Neural cell (in vitro differentiated cells): Measurements from ENCODE around the gene OSBPL1A. TPM values are rescaled to one million over a fixed set of nuclear protein-coding genes. Genes with fewer than 3 reads are reported as not detected.
A peak's percentile ranks its signal among the peaks of the same experiment; 100 is the strongest.

Experiments used
- H2AFZ ChIP-seq: fragments of 200-600, 300-800 bp; sonication (generic), shearing (Covaris generic); 2 replicates; pipeline ENCODE4 v1.6.0; 2014; ENCODE audit warnings: low read depth, mild to moderate bottlenecking, antibody characterized with exemption, low read length, moderate library complexity
- H3F3A ChIP-seq: fragments of 200-600 bp; shearing (Covaris generic); 2 replicates; pipeline ENCODE4 v1.6.1; 2016; ENCODE audit warnings: mild to moderate bottlenecking, moderate library complexity, mixed read lengths, antibody characterized with exemption, low read length; ENCODE audit not compliant: insufficient read depth, poor library complexity, severe bottlenecking
- H3K27ac ChIP-seq: fragments of 200-600, 300-800 bp; sonication (generic), shearing (Covaris generic); 2 replicates; pipeline ENCODE4 v1.5.1; 2014; ENCODE audit warnings: mild to moderate bottlenecking, low read length, moderate library complexity
- H3K27me3 ChIP-seq: fragments of 300-800, 200-600 bp; sonication (generic), shearing (Covaris generic); 2 replicates; pipeline ENCODE4 v1.6.0; 2014; ENCODE audit warnings: mild to moderate bottlenecking, low read depth, low read length, moderate library complexity; ENCODE audit not compliant: insufficient read depth
- H3K36me3 ChIP-seq: fragments of 300-800, 200-600 bp; sonication (generic), shearing (Covaris generic); 2 replicates; pipeline ENCODE4 v1.5.1; 2014; ENCODE audit warnings: mild to moderate bottlenecking, antibody characterized with exemption, low read length, moderate library complexity; ENCODE audit not compliant: insufficient read depth
- H3K4me2 ChIP-seq: fragments of 300-800, 200-600 bp; sonication (generic), shearing (Covaris generic); 2 replicates; pipeline ENCODE4 v1.6.0; 2014; ENCODE audit warnings: mild to moderate bottlenecking, low read length
- H3K4me3 ChIP-seq: fragments of 300-800, 200-600 bp; sonication (generic), shearing (Covaris generic); 2 replicates; pipeline ENCODE4 v1.5.1; 2014; ENCODE audit warnings: mild to moderate bottlenecking, low read length, moderate library complexity
- H3K79me2 ChIP-seq: fragments of 200-600 bp; shearing (Covaris generic); replicated peaks from 2 replicates; pipeline ENCODE4 v1.6.0; 2014; ENCODE audit warnings: mild to moderate bottlenecking, low read length, moderate library complexity; ENCODE audit not compliant: insufficient read depth
- H3K9ac ChIP-seq: fragments of 300-800, 200-600 bp; sonication (generic), shearing (Covaris generic); 2 replicates; pipeline ENCODE4 v1.6.1; 2016; ENCODE audit warnings: mild to moderate bottlenecking, low read length, mixed read lengths
- H3K9me2 ChIP-seq: fragments of 200-600 bp; shearing (Covaris generic); 2 replicates; pipeline ENCODE4 v1.6.1; 2016; ENCODE audit warnings: mild to moderate bottlenecking, low read length, mixed read lengths; ENCODE audit not compliant: insufficient read depth
- H3K9me3 ChIP-seq: fragments of 200-600, 300-800 bp; sonication (generic), shearing (Covaris generic); 2 replicates; pipeline ENCODE4 v1.6.1; 2016; ENCODE audit warnings: mild to moderate bottlenecking, mixed run types, low read length, moderate library complexity, mixed read lengths
- H4K20me1 ChIP-seq: fragments of 200-600 bp; shearing (Covaris generic); 2 replicates; pipeline ENCODE4 v1.6.1; 2016; ENCODE audit warnings: mild to moderate bottlenecking, mixed run types; ENCODE audit not compliant: insufficient read depth
- EP300 ChIP-seq: fragments of 450-650 bp; conservative IDR thresholded peaks from 2 replicates; pipeline ENCODE4 v1.6.1; 2014; ENCODE audit warnings: antibody characterized with exemption, mild to moderate bottlenecking, moderate library complexity; ENCODE audit not compliant: poor library complexity, severe bottlenecking
- EZH2 ChIP-seq: fragments of 200-600, 300-800 bp; shearing (Covaris generic), sonication (generic); IDR thresholded peaks from 2 replicates; pipeline ENCODE4 v1.6.1; 2014; ENCODE audit warnings: antibody characterized with exemption, low read length, borderline replicate concordance, mild to moderate bottlenecking; ENCODE audit not compliant: insufficient read depth, poor library complexity, severe bottlenecking
- MXI1 ChIP-seq: fragments of 450-650 bp; conservative IDR thresholded peaks from 2 replicates; pipeline ENCODE4 v1.6.1; 2014; ENCODE audit warnings: antibody characterized with exemption, mild to moderate bottlenecking; ENCODE audit not compliant: poor library complexity, severe bottlenecking
- POLR2AphosphoS5 ChIP-seq: IDR thresholded peaks from 2 replicates; pipeline ENCODE4 v1.6.1; 2012
- RAD21 ChIP-seq: fragments of 450-650 bp; conservative IDR thresholded peaks from 2 replicates; pipeline ENCODE4 v1.6.1; 2014; ENCODE audit warnings: antibody characterized with exemption, mild to moderate bottlenecking, moderate library complexity
- SMC3 ChIP-seq: fragments of 450-650 bp; conservative IDR thresholded peaks from 2 replicates; pipeline ENCODE4 v1.6.1; 2014; ENCODE audit warnings: antibody characterized with exemption, mild to moderate bottlenecking, moderate library complexity; ENCODE audit not compliant: poor library complexity
- TAF1 ChIP-seq: IDR thresholded peaks from 2 replicates; pipeline ENCODE4 v1.6.1; 2012; ENCODE audit warnings: low read depth
- polyA plus RNA-seq: library from polyadenylated mRNA; depleted of rRNA; stranded (reverse); fragments of >200 nt; gene quantifications from 2 replicates; pipeline ENCODE4 v1.2.3, GENCODE V29; 2014
- TF ChIP-seq, protein P1 (sequence below): fragments of 450-650 bp; IDR thresholded peaks from 2 replicates; pipeline ENCODE4 v1.5.1; 2014; ENCODE audit warnings: antibody characterized with exemption, mild to moderate bottlenecking, moderate library complexity; ENCODE audit not compliant: poor library complexity, severe bottlenecking
- TF ChIP-seq, protein P2 (sequence below): IDR thresholded peaks from 2 replicates; pipeline ENCODE4 v1.6.1; 2012; ENCODE audit warnings: borderline replicate concordance

Gene OSBPL1A
- polyA plus RNA-seq, 1 donor from 2014 or later: 24.9 TPM

DNA sequence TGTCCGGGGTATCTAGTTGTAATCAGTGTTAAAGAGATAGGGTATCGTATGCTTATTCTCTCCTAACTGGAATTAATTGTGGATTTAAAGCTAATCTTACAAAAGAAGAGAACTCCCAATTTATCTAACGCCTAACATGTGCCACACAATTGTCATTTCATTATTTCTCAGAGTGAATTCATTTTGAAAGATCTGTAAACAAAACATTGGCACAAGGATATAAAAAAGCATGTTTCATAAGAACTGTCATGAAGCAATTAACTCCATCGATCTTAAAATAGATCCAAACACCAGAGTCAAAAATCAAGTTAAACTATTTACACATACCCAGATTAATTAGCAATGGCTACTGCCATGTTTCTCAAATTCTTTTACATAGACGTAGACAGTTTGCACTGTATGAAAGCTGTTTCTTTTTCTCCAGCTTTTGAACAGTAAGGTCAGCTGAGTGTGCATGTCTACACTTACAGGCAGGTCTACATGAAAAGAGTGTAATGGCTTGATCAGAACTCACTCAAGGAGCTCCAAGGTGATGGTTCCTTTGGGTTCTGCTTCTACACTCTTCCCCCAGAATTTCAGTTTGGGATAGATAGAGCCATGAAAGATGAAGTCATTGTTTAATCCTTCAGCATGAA lies 220.0 kb downstream of the OSBPL1A start:
- Histone ChIP-seq H3K9ac (no peak overlapping the region), H3K36me3 (no peaks in the 10 kb centered on the region), H3K9me2 (no peaks in the 10 kb centered on the region), H4K20me1 (no peaks in the 10 kb centered on the region), H3K79me2 (no peaks in the 10 kb centered on the region), H3K27me3 (no peaks in the 10 kb centered on the region), H3K4me2 (no peak overlapping the region), H3F3A (no peaks in the 10 kb centered on the region), H3K9me3 (no peaks in the 10 kb centered on the region), H3K27ac (no peak overlapping the region), H3K4me3 (no peak overlapping the region), H2AFZ (no peak overlapping the region)
- TF ChIP-seq, protein P1, sequence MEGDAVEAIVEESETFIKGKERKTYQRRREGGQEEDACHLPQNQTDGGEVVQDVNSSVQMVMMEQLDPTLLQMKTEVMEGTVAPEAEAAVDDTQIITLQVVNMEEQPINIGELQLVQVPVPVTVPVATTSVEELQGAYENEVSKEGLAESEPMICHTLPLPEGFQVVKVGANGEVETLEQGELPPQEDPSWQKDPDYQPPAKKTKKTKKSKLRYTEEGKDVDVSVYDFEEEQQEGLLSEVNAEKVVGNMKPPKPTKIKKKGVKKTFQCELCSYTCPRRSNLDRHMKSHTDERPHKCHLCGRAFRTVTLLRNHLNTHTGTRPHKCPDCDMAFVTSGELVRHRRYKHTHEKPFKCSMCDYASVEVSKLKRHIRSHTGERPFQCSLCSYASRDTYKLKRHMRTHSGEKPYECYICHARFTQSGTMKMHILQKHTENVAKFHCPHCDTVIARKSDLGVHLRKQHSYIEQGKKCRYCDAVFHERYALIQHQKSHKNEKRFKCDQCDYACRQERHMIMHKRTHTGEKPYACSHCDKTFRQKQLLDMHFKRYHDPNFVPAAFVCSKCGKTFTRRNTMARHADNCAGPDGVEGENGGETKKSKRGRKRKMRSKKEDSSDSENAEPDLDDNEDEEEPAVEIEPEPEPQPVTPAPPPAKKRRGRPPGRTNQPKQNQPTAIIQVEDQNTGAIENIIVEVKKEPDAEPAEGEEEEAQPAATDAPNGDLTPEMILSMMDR: no peak
- TF ChIP-seq MXI1: no peak
- no peak for TF ChIP-seq SMC3
- TF ChIP-seq EZH2: no peak
- TF ChIP-seq EP300: no peak
- no peak for TF ChIP-seq POLR2AphosphoS5
- TF ChIP-seq, protein P2, sequence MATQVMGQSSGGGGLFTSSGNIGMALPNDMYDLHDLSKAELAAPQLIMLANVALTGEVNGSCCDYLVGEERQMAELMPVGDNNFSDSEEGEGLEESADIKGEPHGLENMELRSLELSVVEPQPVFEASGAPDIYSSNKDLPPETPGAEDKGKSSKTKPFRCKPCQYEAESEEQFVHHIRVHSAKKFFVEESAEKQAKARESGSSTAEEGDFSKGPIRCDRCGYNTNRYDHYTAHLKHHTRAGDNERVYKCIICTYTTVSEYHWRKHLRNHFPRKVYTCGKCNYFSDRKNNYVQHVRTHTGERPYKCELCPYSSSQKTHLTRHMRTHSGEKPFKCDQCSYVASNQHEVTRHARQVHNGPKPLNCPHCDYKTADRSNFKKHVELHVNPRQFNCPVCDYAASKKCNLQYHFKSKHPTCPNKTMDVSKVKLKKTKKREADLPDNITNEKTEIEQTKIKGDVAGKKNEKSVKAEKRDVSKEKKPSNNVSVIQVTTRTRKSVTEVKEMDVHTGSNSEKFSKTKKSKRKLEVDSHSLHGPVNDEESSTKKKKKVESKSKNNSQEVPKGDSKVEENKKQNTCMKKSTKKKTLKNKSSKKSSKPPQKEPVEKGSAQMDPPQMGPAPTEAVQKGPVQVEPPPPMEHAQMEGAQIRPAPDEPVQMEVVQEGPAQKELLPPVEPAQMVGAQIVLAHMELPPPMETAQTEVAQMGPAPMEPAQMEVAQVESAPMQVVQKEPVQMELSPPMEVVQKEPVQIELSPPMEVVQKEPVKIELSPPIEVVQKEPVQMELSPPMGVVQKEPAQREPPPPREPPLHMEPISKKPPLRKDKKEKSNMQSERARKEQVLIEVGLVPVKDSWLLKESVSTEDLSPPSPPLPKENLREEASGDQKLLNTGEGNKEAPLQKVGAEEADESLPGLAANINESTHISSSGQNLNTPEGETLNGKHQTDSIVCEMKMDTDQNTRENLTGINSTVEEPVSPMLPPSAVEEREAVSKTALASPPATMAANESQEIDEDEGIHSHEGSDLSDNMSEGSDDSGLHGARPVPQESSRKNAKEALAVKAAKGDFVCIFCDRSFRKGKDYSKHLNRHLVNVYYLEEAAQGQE: no peak
- no peak for TF ChIP-seq TAF1
- no peak for TF ChIP-seq RAD21

DNA sequence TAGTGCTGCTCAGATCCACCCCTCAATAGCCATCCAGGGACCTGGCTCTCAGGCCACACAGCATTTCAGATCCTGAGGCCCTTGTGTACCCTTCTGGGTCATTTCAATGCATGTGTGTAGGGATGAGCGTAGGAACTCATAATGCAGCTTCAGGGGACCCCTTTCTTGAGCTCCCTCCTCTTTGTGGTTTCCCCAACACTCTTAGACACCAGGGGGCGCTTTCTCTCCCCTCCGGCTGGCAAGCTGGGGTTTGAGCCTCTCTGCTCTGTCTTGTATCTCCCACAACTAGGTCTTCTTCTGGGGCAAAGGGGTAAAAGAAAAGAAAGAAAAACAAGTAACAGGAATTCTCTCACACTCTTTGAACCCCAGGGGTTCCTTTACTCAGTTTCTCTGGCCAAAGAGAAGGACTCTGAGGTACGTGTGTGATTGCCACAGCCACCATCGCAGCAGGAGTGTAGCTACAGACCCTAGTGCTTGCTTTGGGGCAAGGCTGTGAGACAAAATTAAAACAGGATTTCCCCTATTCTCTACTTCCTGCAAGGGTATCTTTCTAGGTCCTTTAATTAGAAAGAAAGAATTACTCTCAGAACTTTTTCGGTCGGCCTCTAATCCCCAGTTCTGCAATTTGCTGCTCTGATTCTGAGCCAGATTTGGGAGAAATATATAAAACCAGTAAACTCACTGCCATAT lies 220.8 kb downstream of the OSBPL1A start:
- Histone ChIP-seq H2AFZ (no peak overlapping the region), H3K79me2 (no peaks in the 10 kb centered on the region), H3K36me3 (no peaks in the 10 kb centered on the region), H4K20me1 (no peaks in the 10 kb centered on the region), H3K4me2 (no peak overlapping the region), H3K9me3 (no peaks in the 10 kb centered on the region), H3F3A (no peaks in the 10 kb centered on the region), H3K27ac (no peak overlapping the region), H3K27me3 (no peaks in the 10 kb centered on the region), H3K9ac (no peak overlapping the region), H3K4me3 (no peak overlapping the region), H3K9me2 (no peaks in the 10 kb centered on the region)
- TF ChIP-seq SMC3: peak; percentile 13
- TF ChIP-seq EP300: no peak
